ENCODE results near the gene CCDC150. TPM values are rescaled to one million over a fixed set of nuclear protein-coding genes. Genes with fewer than 3 reads are reported as not detected.

CCDC150 gene
- total and polyA plus RNA-seq, 2 of the 8 experiments (the other 6 are each of a cell fraction or from before 2014, with no cell fraction given): 8.3 to 31.9 TPM

- peaks cover 0 to 3% (median 1%) of the 10 kb centered on the region in 4 experiments; a peak in 3 of 7 replicates for H3K4me1 ChIP-seq (replicated peaks in 1 of 4; ENCODE audit: control insufficient read depth in 3 of 4, insufficient read depth in 4 of 4, low read length in 3 of 4)
- H3K79me2 ChIP-seq (ENCODE audit: control insufficient read depth in 1 of 2, insufficient read depth in 2 of 2, low read length in 2 of 2): no peaks in the 10 kb centered on the region
- peak overlapping the region in 1 of 2 experiments; percentile 91; a peak in 1 of 4 replicates for H3K4me2 ChIP-seq (ENCODE audit: insufficient read depth in 1 of 2, low read depth in 2 of 2, low read length in 2 of 2)
- H3K27ac ChIP-seq (ENCODE audit: low read depth, low read length): no peak overlapping the region
- ChIA-PET POLR2A (ENCODE audit: partially characterized antibody) (interaction anchor here (0.9 to 2.9 kb wide), 4 partner anchors 12 to 46 kb away, joined by 3 to 10 read pairs (median 7); partner anchors contain the start of gene CCDC150), CTCF (ENCODE audit: partially characterized antibody) (interaction anchor here (0.7 to 1.0 kb wide), 2 partner anchors 92 to 137 kb away, joined by 3 to 4 read pairs; no protein-coding TSS in a partner anchor)
- no peak overlapping the region for H2BK5ac ChIP-seq (ENCODE audit: low read depth, low read length)
- 90% methylated on average over 6 of the region's 6 CpGs; no CpG with 5 or more reads in 1 of the 2 experiments for WGBS, 2 experiments (ENCODE audit: extremely low coverage in 1 of 2, insufficient coverage in 1 of 2, insufficient read length in 1 of 2, insufficient replicate concordance in 2 of 2, low coverage in 1 of 2, low lambda C conversion rate in 2 of 2, missing lambda C conversion rate in 1 of 2)
- no peak overlapping the region for H3K4me3 ChIP-seq (ENCODE audit: extremely low read depth in 1 of 4, insufficient read depth in 2 of 4, low read depth in 3 of 4, low read length in 4 of 4)
- no peak overlapping the region for H3K4ac ChIP-seq (replicated peaks; ENCODE audit: insufficient read length, low read depth, low read length)
- H4K8ac ChIP-seq (ENCODE audit: extremely low read depth, insufficient read depth, low read length): no peak overlapping the region
- no peak for DNase-seq (ENCODE audit: low read depth in 1 of 2, low spot score in 2 of 2)
- no peak overlapping the region for H2BK12ac ChIP-seq (ENCODE audit: low read depth, low read length)
- H3K79me1 ChIP-seq (ENCODE audit: low read depth, low read length): no peaks in the 10 kb centered on the region
- no peak overlapping the region for H2BK20ac ChIP-seq (ENCODE audit: low read length)
- H3K9ac ChIP-seq (replicated peaks in 1 of 4; ENCODE audit: extremely low read depth in 1 of 4, low read depth in 3 of 4, low read length in 3 of 4): no peak overlapping the region
- H2AK5ac ChIP-seq (ENCODE audit: low read depth, low read length): no peak overlapping the region
- H3K9me3 ChIP-seq (ENCODE audit: insufficient read depth in 2 of 2, low read depth in 1 of 2, low read length in 1 of 2): no peaks in the 10 kb centered on the region
- H3K23ac ChIP-seq (ENCODE audit: insufficient read length): no peak overlapping the region
- no peaks in the 10 kb centered on the region for H3K36me3 ChIP-seq (ENCODE audit: control insufficient read depth in 2 of 4, insufficient read depth in 4 of 4, low read length in 3 of 4)
- H2BK15ac ChIP-seq (ENCODE audit: low read length): no peak overlapping the region
- no peak overlapping the region for H3K14ac ChIP-seq (ENCODE audit: insufficient read length)
- no peak overlapping the region for H3K56ac ChIP-seq (replicated peaks; ENCODE audit: insufficient read length, low read depth, low read length)
- peaks cover 4 to 25% (median 17%) of the 10 kb centered on the region in 4 experiments for H3K27me3 ChIP-seq (replicated peaks in 1 of 4; ENCODE audit: control insufficient read depth in 3 of 4, extremely low read depth in 1 of 4, insufficient read depth in 3 of 4, low read length in 3 of 4)
- no peaks in the 10 kb centered on the region for H4K20me1 ChIP-seq (replicated peaks in 1 of 2; ENCODE audit: control insufficient read depth in 1 of 2, insufficient read depth in 2 of 2, low read length in 2 of 2)
- H3K23me2 ChIP-seq (ENCODE audit: low read depth, low read length): peaks cover 9% of the 10 kb centered on the region
- FAIRE-seq: no peak
- H4K5ac ChIP-seq (ENCODE audit: insufficient read length, low read depth, low read length): no peak overlapping the region
- H3K18ac ChIP-seq (ENCODE audit: extremely low read depth, low read length): no peak overlapping the region
- no peak overlapping the region for H2BK120ac ChIP-seq (replicated peaks; ENCODE audit: low read depth, low read length)
- H2AFZ ChIP-seq (ENCODE audit: low read length): no peak overlapping the region
- H4K91ac ChIP-seq (replicated peaks; ENCODE audit: insufficient read length, low read length): no peak overlapping the region
- TF ChIP-seq RNF2 (IDR thresholded peaks at IDR 0.05; ENCODE audit: borderline replicate concordance, low read depth, low read length, missing control alignments, poor library complexity, severe bottlenecking) (no peak), GABPA (IDR thresholded peaks at IDR 0.05; ENCODE audit: borderline replicate concordance, insufficient read depth, low read length) (no peak), CEBPB (IDR thresholded peaks at IDR 0.05; ENCODE audit: low read depth, low read length) (no peak), BACH1 (IDR thresholded peaks at IDR 0.05; ENCODE audit: low read length) (no peak), JUN (IDR thresholded peaks at IDR 0.05; ENCODE audit: low read depth, low read length) (no peak), EGR1 (IDR thresholded peaks at IDR 0.05; ENCODE audit: borderline replicate concordance, low read depth, low read length) (no peak), SP1 (IDR thresholded peaks at IDR 0.05; ENCODE audit: low read depth, low read length) (no peak), SP4 (IDR thresholded peaks at IDR 0.05; ENCODE audit: low read length) (no peak), CHD1 (IDR thresholded peaks at IDR 0.05; ENCODE audit: low read depth, low read length) (no peak), NANOG (IDR thresholded peaks at IDR 0.05; ENCODE audit: insufficient read depth, low read depth, low read length, poor library complexity, severe bottlenecking) (no peak), SIRT6 (IDR thresholded peaks at IDR 0.05; ENCODE audit: low read length) (no peak)
- TF ChIP-seq, protein P1, sequence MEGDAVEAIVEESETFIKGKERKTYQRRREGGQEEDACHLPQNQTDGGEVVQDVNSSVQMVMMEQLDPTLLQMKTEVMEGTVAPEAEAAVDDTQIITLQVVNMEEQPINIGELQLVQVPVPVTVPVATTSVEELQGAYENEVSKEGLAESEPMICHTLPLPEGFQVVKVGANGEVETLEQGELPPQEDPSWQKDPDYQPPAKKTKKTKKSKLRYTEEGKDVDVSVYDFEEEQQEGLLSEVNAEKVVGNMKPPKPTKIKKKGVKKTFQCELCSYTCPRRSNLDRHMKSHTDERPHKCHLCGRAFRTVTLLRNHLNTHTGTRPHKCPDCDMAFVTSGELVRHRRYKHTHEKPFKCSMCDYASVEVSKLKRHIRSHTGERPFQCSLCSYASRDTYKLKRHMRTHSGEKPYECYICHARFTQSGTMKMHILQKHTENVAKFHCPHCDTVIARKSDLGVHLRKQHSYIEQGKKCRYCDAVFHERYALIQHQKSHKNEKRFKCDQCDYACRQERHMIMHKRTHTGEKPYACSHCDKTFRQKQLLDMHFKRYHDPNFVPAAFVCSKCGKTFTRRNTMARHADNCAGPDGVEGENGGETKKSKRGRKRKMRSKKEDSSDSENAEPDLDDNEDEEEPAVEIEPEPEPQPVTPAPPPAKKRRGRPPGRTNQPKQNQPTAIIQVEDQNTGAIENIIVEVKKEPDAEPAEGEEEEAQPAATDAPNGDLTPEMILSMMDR (IDR thresholded peaks at IDR 0.05; ENCODE audit: control extremely low read depth in 1 of 3, insufficient read depth in 1 of 3, low read depth in 1 of 3, low read length in 3 of 3): no peak
Measured at GRCh38 chr2:196594158-196594557, 45.4 kb upstream of the CCDC150 start.
